IMR-90 (cell line): ENCODE results near the gene EPHA6.

Source experiments
- BHLHE40 ChIP-seq: fragments of 150-350 bp; IDR thresholded peaks from 2 replicates; pipeline ENCODE4 v1.6.1; 2016; ENCODE audit warnings: mild to moderate bottlenecking, low read depth, low read length
- CEBPB ChIP-seq: IDR thresholded peaks from 2 replicates; pipeline ENCODE4 v1.6.1; 2012; ENCODE audit warnings: low read depth, low read length, improper control_type of control experiment
- CTCF ChIP-seq: conservative IDR thresholded peaks from 2 replicates; pipeline ENCODE4 v1.5.1; 2012; ENCODE audit warnings: mild to moderate bottlenecking, low read depth, low read length, improper control_type of control experiment
- MAFK ChIP-seq: IDR thresholded peaks from 2 replicates; pipeline ENCODE4 v1.6.1; 2012; ENCODE audit warnings: low read depth, low read length, improper control_type of control experiment
- MAZ ChIP-seq: IDR thresholded peaks from 2 replicates; pipeline ENCODE4 v1.6.1; 2012; ENCODE audit warnings: low read depth, mild to moderate bottlenecking, low read length, improper control_type of control experiment, moderate library complexity, borderline replicate concordance
- MXI1 ChIP-seq: IDR thresholded peaks from 2 replicates; pipeline ENCODE4 v1.6.1; 2012; ENCODE audit warnings: low read depth, mild to moderate bottlenecking, low read length, moderate library complexity, borderline replicate concordance
- NFE2L2 ChIP-seq: fragments of 150-350 bp; IDR thresholded peaks from 2 replicates; pipeline ENCODE4 v1.6.1; 2016; ENCODE audit warnings: low read depth, mild to moderate bottlenecking, low read length
- POLR2A ChIP-seq: IDR thresholded peaks from 2 replicates; pipeline ENCODE4 v1.6.1; 2012; ENCODE audit warnings: mild to moderate bottlenecking, low read depth, low read length
- RAD21 ChIP-seq: IDR thresholded peaks from 2 replicates; pipeline ENCODE4 v1.6.1; 2012; ENCODE audit warnings: low read length, improper control_type of control experiment
- RCOR1 ChIP-seq: IDR thresholded peaks from 2 replicates; pipeline ENCODE4 v1.6.1; 2012; ENCODE audit warnings: mild to moderate bottlenecking, low read length, improper control_type of control experiment; ENCODE audit not compliant: insufficient replicate concordance
- SMC3 ChIP-seq: fragments of 150-350 bp; IDR thresholded peaks from 2 replicates; pipeline ENCODE4 v1.6.1; 2016; ENCODE audit warnings: low read depth, mild to moderate bottlenecking, antibody characterized with exemption, low read length, moderate library complexity
- USF2 ChIP-seq: fragments of 150-350 bp; IDR thresholded peaks from 2 replicates; pipeline ENCODE4 v1.6.1; 2017; ENCODE audit warnings: mild to moderate bottlenecking, antibody characterized with exemption, low read length, low read depth

- TF ChIP-seq CTCF (no peak), POLR2A (no peak), NFE2L2 (no peak), USF2 (no peak), MAFK (no peak), SMC3 (no peak), BHLHE40 (no peak), RCOR1 (no peak), RAD21 (no peak), MXI1 (no peak), MAZ (no peak), CEBPB (no peak)
Measured at GRCh38 chr3:96814651-96815567, 515 bp downstream of the EPHA6 start.
